GM20000 (cell line): ENCODE results near the gene HOXA2.

Experiments used
- DNase-seq: peaks from one replicate; pipeline ENCODE4 v3.0.0; 2012; ENCODE audit warnings: low spot score
- TF ChIP-seq, protein P1 (sequence below): IDR thresholded peaks from 2 replicates; pipeline ENCODE4 v1.5.1; 2012; ENCODE audit warnings: mild to moderate bottlenecking, control low read depth; ENCODE audit errors: extremely low read depth, missing control alignments

HOXA2 gene

DNA sequence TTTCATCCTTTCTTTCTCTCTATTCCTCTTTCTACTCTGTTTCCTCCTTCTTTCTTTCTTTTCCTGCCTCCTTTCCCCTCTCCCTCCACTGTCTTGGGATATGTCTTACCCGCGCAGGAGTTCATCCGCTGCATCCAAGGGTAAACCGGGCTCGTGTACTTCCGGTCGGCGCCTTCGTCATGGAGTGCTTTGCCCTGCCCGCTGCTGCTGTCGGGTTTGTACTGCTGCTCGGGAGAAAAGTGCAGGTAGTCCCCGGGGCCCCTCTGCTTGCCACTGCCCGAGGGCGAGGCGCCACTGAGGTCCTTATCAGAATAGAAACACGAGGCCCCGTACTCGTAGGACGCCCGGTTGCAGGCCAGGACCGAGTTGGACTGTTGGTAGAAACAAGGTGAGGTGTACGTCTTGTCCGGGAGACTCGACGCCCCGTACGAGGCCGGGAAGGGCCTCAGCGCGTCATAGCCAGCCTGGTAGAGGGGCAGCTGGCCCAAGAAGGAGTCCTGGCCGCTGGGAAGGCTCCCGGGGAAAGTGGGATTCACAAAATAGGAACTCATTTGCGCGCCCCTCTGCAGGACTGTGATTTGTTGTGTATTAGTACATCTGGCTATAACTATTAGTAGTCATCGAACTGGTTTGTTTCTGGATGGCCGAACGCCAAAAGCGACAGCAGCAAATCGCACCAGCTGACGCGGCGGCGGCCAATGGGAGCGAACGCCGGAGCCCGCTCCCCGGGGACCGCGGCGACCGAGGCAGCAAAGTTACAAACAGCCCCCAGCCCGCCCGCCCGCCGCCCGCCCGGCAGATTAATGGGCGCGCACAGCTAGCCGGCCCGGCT is 44.9 kb upstream of the HOXA2 start, which contains the start of gene HOXA6:
Gene HOXA6, minus strand, starts transcription at position 576 of the 832 bp plus-strand sequence. Its CDS starts 25 bp downstream, at position 551.
- TF ChIP-seq, protein P1, sequence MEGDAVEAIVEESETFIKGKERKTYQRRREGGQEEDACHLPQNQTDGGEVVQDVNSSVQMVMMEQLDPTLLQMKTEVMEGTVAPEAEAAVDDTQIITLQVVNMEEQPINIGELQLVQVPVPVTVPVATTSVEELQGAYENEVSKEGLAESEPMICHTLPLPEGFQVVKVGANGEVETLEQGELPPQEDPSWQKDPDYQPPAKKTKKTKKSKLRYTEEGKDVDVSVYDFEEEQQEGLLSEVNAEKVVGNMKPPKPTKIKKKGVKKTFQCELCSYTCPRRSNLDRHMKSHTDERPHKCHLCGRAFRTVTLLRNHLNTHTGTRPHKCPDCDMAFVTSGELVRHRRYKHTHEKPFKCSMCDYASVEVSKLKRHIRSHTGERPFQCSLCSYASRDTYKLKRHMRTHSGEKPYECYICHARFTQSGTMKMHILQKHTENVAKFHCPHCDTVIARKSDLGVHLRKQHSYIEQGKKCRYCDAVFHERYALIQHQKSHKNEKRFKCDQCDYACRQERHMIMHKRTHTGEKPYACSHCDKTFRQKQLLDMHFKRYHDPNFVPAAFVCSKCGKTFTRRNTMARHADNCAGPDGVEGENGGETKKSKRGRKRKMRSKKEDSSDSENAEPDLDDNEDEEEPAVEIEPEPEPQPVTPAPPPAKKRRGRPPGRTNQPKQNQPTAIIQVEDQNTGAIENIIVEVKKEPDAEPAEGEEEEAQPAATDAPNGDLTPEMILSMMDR, result no peak
- DNase-seq, result no peak

DNA sequence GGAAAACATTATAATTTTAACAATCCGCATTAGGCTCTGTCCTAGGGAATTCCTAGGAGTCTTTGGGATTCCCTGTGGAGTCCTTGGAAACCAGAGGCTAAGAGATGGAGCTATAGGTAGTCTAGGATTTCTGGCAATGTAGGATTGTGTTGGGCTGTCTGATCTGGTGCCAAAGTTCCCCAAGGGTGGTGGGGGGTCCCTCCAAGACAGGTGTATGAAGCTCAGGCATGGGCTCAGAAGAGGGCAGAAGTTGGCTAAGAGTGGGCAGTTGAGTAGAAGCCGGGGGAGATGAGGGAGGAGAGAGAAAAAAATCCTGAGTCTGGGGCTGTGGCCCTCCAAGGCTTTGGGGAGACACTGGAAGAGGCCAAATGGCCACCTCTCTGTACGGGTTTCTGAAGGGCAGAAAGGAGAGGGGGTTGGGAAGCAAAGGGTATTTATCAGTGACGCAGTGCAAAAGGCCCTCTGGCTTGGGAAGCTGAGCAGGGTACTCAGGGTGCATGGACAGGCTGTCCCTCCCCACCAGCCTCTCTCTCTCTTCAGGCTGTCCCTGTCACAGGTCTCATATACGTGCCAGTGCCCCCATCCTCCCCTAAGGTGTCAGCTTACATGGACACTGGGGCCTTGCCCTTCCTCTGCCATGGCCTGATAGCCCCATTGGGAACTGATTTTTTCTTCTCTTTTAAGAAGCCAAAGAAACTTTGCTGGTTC is 44.2 kb upstream of the HOXA2 start:
- DNase-seq, result no peak
- TF ChIP-seq, protein P1, result no peak

DNA sequence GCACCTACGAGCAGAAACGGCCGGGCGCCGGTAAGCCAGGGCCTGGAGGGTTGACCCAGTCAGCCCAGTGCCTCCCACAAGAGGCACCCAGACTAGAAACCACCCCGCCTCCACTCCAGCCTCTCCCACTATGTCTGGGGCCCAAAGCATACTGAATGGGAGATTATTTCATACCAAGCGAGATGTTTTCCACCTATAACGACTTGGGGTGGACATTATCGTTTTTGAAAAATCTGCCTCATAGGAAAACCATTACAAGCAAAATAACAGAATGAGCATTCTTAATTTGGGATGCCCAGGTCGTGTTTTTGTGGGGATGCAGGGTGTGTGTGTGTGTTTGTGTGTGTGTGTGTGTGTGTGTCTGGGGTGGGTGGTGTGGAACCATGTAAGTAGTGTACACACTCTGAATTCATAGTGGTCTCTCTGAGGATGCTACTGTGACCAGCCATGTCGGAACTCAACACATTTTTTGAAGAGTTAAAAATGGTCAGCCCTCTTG is 43.5 kb upstream of the HOXA2 start:
- TF ChIP-seq, protein P1, result no peak
- no peak for DNase-seq

DNA sequence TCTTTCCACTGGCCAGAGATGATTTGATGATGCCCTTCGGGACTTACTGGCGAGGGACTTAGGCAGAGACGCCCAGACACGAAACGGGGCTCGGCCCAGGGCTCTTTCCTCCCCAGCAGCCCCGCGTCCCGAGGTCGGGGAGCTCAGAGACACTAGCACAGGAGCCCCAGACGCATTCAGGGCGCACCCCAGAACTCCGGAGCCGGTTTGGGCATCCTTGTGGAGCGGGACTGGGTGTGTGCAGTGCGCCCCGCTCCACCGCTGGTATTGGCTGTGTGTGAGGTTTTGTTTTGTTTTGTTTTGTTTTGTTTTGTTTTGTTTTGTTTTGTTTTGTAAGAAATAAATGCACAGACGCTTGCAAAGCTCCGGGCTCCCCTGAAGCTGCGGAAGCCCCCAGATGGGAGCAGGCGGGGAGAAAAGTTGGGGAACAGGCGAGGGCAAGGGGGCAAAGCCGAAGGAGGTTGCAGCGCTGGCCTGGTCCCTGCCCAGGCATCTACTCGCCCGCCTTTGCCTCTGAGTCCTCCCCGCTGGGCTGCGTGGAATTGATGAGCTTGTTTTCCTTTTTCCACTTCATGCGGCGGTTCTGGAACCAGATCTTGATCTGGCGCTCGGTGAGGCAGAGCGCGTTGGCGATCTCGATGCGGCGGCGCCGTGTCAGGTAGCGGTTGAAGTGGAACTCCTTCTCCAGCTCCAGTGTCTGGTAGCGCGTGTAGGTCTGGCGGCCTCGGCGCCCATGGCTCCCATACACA is 42.9 kb upstream of the HOXA2 start:
- DNase-seq, result no peak
- TF ChIP-seq, protein P1, result no peak

DNA sequence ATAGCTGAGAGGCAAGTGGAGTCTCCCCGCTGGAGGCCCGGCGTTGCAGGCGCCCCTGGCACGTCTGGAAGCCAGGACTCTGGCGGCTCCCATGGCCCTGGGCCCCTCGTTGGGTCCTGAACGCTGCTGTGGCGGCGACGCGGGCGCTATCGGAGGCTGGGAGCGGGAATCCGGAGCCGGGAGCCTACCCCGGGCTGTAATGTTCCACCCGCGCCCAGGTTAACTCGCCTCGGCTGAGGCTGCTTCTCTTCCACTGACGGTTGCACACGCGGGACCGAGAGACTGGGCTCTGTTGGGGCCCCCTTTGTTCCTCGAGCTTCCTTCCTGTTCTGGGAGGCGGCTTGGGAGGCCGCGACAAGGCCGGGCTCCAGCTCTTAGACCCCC is 42.3 kb upstream of the HOXA2 start:
- no peak for DNase-seq
- TF ChIP-seq, protein P1, result no peak

DNA sequence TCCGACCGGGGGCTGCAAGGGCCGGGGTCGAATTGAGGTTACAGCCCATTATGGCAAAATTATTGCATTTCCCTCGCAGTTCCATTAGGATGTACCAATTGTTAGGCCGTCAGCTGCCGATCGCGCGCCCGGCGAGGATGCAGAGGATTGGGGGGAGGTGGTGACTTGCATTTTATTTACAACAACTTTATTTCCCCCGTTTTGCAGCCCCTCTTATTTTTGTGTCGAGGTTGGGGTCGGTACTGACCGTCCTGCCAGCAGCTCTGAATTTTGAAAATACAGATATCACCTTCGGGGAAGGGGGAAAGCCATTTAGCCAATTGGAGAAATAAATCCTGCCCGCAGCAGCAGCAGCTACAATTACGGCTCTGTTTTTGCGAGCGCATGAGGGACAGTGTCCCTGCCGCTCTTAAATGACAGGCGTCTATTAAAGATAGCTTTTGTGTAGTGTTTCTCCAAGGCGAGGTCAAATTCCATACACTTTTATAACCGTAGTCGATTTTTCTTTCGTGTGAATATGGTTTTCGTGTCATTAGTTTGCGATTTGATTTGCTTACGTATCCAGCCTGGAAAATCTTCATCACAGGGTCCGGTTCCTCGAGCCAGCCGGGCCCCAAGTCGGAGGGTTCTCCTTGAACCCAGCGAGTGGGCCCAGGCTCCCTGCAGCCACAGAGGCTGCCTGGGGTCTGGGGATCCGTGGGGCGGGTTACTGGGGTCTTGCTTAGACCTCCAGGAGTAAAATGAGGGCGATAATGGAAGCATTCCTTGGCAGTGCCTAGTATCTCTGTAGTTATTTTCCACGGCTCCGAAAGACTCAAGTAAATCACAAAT is 41.7 kb upstream of the HOXA2 start:
- TF ChIP-seq, protein P1, result no peak
- DNase-seq, result no peak
